ENCODE data around the gene ZDHHC5. TPM values are rescaled to one million over a fixed set of nuclear protein-coding genes. Genes with fewer than 3 reads are reported as not detected.

Gene ZDHHC5
- total and polyA plus RNA-seq, 2 donors (not counting 1 experiment from before 2014, with no cell fraction given) = 31.5 to 53.8 TPM

GRCh38 chr11:57632116-57632515, 35.8 kb upstream of the ZDHHC5 start:
- no peaks in the 10 kb centered on the region for H3K4me1 Mint-ChIP-seq
- no peak overlapping the region for H3K4me2 ChIP-seq (replicated peaks; ENCODE audit: low read depth, low read length, poor library complexity, severe bottlenecking)
- no peaks in the 10 kb centered on the region for H4K20me1 ChIP-seq (ENCODE audit: control insufficient read depth, insufficient read depth, low read length, poor library complexity, severe bottlenecking)
- ChIA-PET POLR2A (no interaction called here), CTCF (interaction anchor here (0.6 to 5.4 kb wide), 6 partner anchors 9 to 282 kb away, joined by 3 to 23 read pairs (median 6); no protein-coding TSS in a partner anchor)
- ATAC-seq (ENCODE audit: low read depth) (no peak), DNase-seq (no peak)
- no peak overlapping the region for H3K27ac Mint-ChIP-seq
- H3K36me3 ChIP-seq (replicated peaks in 1 of 2; ENCODE audit: control extremely low read depth in 1 of 2, control insufficient read depth in 1 of 2, extremely low read depth in 1 of 2, insufficient read depth in 2 of 2, low read length in 1 of 2) = no peaks in the 10 kb centered on the region
- no peaks in the 10 kb centered on the region for H3K9me3 Mint-ChIP-seq (ENCODE audit: insufficient read depth)
- WGBS (ENCODE audit: insufficient coverage) = 100% methylated on average over 1 of the region's 5 CpGs
- no peak overlapping the region for H3K4me3 ChIP-seq (ENCODE audit: control extremely low read depth in 1 of 5, extremely low read depth in 1 of 5, insufficient read depth in 1 of 5, low read depth in 2 of 5, low read length in 4 of 5)
- no peak overlapping the region for H3K4me3 Mint-ChIP-seq
- intact Hi-C loops (cut with micrococcal nuclease) = no loop called here
- no peak overlapping the region for H3K9ac ChIP-seq (ENCODE audit: low read length)
- H3K9me3 ChIP-seq (ENCODE audit: control extremely low read depth in 1 of 3, control insufficient read depth in 2 of 3, insufficient read depth in 1 of 3, low read length in 2 of 3) = no peaks in the 10 kb centered on the region
- no peaks in the 10 kb centered on the region for H3K79me2 ChIP-seq (ENCODE audit: control insufficient read depth, insufficient read depth, low read length)
- TF ChIP-seq, protein P1, sequence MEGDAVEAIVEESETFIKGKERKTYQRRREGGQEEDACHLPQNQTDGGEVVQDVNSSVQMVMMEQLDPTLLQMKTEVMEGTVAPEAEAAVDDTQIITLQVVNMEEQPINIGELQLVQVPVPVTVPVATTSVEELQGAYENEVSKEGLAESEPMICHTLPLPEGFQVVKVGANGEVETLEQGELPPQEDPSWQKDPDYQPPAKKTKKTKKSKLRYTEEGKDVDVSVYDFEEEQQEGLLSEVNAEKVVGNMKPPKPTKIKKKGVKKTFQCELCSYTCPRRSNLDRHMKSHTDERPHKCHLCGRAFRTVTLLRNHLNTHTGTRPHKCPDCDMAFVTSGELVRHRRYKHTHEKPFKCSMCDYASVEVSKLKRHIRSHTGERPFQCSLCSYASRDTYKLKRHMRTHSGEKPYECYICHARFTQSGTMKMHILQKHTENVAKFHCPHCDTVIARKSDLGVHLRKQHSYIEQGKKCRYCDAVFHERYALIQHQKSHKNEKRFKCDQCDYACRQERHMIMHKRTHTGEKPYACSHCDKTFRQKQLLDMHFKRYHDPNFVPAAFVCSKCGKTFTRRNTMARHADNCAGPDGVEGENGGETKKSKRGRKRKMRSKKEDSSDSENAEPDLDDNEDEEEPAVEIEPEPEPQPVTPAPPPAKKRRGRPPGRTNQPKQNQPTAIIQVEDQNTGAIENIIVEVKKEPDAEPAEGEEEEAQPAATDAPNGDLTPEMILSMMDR (IDR thresholded peaks at IDR 0.05) = no peak
- TF ChIP-seq EZH2 (IDR thresholded peaks at IDR 0.05; ENCODE audit: borderline replicate concordance, insufficient read depth, low read depth, low read length, poor library complexity, severe bottlenecking) = no peak
- peaks cover 0 to under 1% of the 10 kb centered on the region in 2 donors for H3K4me1 ChIP-seq (ENCODE audit: control insufficient read depth in 2 of 2, insufficient read depth in 2 of 2, low read length in 2 of 2)
- H3K27me3 Mint-ChIP-seq = peaks cover 63% of the 10 kb centered on the region
- no peak overlapping the region for H2AFZ ChIP-seq (ENCODE audit: insufficient read depth, low read depth, low read length, poor library complexity, severe bottlenecking)
- peaks cover 0 to 37% (median 10%) of the 10 kb centered on the region in 4 experiments for H3K27me3 ChIP-seq (replicated peaks in 1 of 4; ENCODE audit: control extremely low read depth in 1 of 4, control insufficient read depth in 3 of 4, insufficient read depth in 4 of 4, low read length in 3 of 4)
- H3K27ac ChIP-seq (ENCODE audit: low read length in 2 of 2) = no peak overlapping the region

GRCh38 chr11:57633394-57634070, 34.4 kb upstream of the ZDHHC5 start:
- ATAC-seq (ENCODE audit: low read depth) (no peak), DNase-seq (no peak)
- ChIA-PET POLR2A (no interaction called here), CTCF (interaction anchor here (0.6 to 5.4 kb wide), 4 partner anchors 10 to 177 kb away, joined by 3 to 23 read pairs (median 6); no protein-coding TSS in a partner anchor)
- intact Hi-C loops (cut with micrococcal nuclease) = no loop called here
- peaks cover 13% of the 10 kb centered on the region for H3K4me1 Mint-ChIP-seq
- Histone ChIP-seq H3K27me3 (replicated peaks in 1 of 4; ENCODE audit: control extremely low read depth in 1 of 4, control insufficient read depth in 3 of 4, insufficient read depth in 4 of 4, low read length in 3 of 4) (peaks cover 0 to 51% (median 14%) of the 10 kb centered on the region in 4 experiments), H3K9me3 (ENCODE audit: control extremely low read depth in 1 of 3, control insufficient read depth in 2 of 3, insufficient read depth in 1 of 3, low read length in 2 of 3) (peaks cover 0 to 3% (median 0%) of the 10 kb centered on the region in 3 donors), H2AFZ (ENCODE audit: insufficient read depth, low read depth, low read length, poor library complexity, severe bottlenecking) (no peak overlapping the region), H3K9ac (ENCODE audit: low read length) (no peak overlapping the region), H4K20me1 (ENCODE audit: control insufficient read depth, insufficient read depth, low read length, poor library complexity, severe bottlenecking) (no peaks in the 10 kb centered on the region), H3K4me3 (ENCODE audit: control extremely low read depth in 1 of 5, extremely low read depth in 1 of 5, insufficient read depth in 1 of 5, low read depth in 2 of 5, low read length in 4 of 5) (no peak overlapping the region), H3K4me2 (replicated peaks; ENCODE audit: low read depth, low read length, poor library complexity, severe bottlenecking) (no peak overlapping the region), H3K27ac (ENCODE audit: low read length in 2 of 2) (no peak overlapping the region), H3K79me2 (ENCODE audit: control insufficient read depth, insufficient read depth, low read length) (no peaks in the 10 kb centered on the region), H3K36me3 (replicated peaks in 1 of 2; ENCODE audit: control extremely low read depth in 1 of 2, control insufficient read depth in 1 of 2, extremely low read depth in 1 of 2, insufficient read depth in 2 of 2, low read length in 1 of 2) (no peaks in the 10 kb centered on the region), H3K4me1 (ENCODE audit: control insufficient read depth in 2 of 2, insufficient read depth in 2 of 2, low read length in 2 of 2) (peaks cover 10 to 12% of the 10 kb centered on the region in 2 donors)
- H3K4me3 Mint-ChIP-seq = no peak overlapping the region
- WGBS (ENCODE audit: insufficient coverage) = 80% methylated on average over 1 of the region's 6 CpGs
- peaks cover 67% of the 10 kb centered on the region for H3K27me3 Mint-ChIP-seq
- no peak for TF ChIP-seq EZH2 (IDR thresholded peaks at IDR 0.05; ENCODE audit: borderline replicate concordance, insufficient read depth, low read depth, low read length, poor library complexity, severe bottlenecking)
- TF ChIP-seq, protein P1 (IDR thresholded peaks at IDR 0.05) = no peak
- H3K9me3 Mint-ChIP-seq (ENCODE audit: insufficient read depth) = no peaks in the 10 kb centered on the region
- no peak overlapping the region for H3K27ac Mint-ChIP-seq
